OCI-LY1 (cell line): ENCODE measurements around the gene ART1.

Experiments used
- EZH2 ChIP-seq: fragments of 200-600 bp; sonication (generic), shearing (Covaris generic); IDR thresholded peaks from 2 replicates; pipeline ENCODE4 v1.8.0; 2017; ENCODE audit warnings: borderline replicate concordance, mixed run types, mild to moderate bottlenecking, antibody characterized with exemption, low read length, moderate library complexity, mixed read lengths
- TF ChIP-seq, protein P1 (sequence below): fragments of 200-600 bp; sonication (generic), shearing (Covaris generic); IDR thresholded peaks from 2 replicates; pipeline ENCODE4 v1.5.1; 2017; ENCODE audit warnings: mild to moderate bottlenecking, antibody characterized with exemption, low read length, moderate library complexity, mixed read lengths

DNA sequence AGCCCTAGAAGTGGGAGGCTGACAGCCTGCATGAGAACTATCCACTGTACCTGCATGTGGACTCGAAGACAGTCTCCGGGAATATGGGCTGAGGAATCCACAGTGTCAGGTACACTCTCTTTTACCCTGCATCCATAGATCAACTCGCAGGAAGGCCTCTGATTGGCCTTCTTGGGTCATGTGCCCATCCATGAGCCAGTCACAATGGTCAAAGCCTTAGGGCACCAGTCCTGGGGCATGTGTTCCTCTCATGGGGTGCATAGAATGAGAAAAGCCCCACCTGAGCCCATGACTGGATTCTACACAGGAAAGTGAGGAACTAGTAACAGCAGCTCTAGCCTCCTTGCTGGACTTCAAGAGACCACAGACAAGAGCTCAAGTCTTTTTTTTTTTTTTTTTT is 10.6 kb downstream of the ART1 start:
- TF ChIP-seq, protein P1, sequence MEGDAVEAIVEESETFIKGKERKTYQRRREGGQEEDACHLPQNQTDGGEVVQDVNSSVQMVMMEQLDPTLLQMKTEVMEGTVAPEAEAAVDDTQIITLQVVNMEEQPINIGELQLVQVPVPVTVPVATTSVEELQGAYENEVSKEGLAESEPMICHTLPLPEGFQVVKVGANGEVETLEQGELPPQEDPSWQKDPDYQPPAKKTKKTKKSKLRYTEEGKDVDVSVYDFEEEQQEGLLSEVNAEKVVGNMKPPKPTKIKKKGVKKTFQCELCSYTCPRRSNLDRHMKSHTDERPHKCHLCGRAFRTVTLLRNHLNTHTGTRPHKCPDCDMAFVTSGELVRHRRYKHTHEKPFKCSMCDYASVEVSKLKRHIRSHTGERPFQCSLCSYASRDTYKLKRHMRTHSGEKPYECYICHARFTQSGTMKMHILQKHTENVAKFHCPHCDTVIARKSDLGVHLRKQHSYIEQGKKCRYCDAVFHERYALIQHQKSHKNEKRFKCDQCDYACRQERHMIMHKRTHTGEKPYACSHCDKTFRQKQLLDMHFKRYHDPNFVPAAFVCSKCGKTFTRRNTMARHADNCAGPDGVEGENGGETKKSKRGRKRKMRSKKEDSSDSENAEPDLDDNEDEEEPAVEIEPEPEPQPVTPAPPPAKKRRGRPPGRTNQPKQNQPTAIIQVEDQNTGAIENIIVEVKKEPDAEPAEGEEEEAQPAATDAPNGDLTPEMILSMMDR = no peak
- TF ChIP-seq EZH2 = no peak
